Ammon's horn (tissue), 1 donor: Measurements from ENCODE around the gene NOL7.
A peak's percentile ranks its signal among the peaks of the same experiment; 100 is the strongest.

Experiments
- DNase-seq: peaks from one replicate; pipeline ENCODE4 v3.0.0-alpha.2; 2016; ENCODE audit warnings: low spot score

NOL7 gene

DNA sequence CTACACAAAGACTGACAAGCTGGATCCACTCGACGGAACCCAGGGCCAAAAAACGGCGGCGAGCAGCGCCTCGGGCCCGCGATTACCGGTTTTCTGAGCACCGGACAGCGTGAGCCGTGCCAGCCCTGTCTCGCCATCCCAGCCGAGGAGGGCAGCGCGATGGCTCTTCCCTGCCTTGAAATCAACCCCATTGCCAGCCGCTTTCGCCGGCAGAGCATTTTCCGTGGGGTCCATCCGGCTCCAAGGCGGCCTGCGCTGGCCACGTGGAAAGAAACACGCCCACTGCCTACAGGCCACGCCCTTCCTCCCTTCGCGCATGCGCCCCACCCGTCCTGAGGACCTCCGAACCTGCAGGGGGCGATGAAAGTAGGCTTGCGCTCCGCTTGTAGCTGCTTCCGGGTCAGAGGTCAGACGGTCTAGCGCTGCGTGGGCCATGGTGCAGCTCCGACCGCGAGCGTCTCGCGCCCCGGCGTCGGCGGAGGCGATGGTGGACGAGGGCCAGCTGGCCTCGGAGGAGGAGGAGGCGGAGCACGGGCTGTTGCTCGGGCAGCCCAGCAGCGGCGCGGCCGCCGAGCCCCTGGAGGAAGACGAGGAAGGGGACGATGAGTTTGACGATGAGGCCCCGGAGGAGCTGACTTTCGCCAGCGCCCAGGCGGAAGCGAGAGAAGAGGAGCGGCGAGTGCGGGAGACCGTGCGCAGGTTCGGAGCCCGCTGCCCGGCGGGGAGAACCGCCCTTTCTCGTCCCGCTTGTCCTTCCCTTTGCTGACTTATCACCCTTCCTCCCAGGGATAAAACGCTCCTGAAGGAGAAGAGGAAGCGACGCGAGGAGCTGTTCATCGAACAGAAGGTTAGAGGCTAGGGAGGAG, at the start of gene NOL7:
Gene NOL7, plus strand, starts transcription at position 410 of the 866 bp plus-strand sequence. Its CDS starts 24 bp downstream, at position 434.
- peak; percentile 98 for DNase-seq

DNA sequence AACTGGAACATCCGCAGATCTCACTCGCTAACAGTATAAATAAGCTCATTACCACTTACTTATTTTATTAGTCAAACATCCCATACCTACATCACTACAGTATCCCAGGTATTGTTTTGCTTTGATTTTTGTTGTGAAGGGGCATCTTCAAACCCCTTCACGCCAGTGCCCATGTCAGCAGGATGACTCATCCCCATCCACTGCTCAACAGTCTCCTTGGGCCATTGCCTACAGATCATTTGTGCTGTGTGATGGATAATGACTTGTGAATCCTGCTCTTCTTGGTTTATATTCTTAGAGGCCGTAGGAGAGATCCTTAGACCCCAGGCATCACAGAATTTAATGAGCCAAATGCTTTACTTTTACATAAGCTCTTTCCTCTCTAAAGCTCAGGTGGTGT, 49.2 kb upstream of the NOL7 start:
- DNase-seq: no peak

- no peak for DNase-seq
Measured at GRCh38 chr6:13566500-13566899, 48.6 kb upstream of the NOL7 start.

- DNase-seq: no peak
Measured at GRCh38 chr6:13568970-13569369, 46.2 kb upstream of the NOL7 start.

GRCh38 chr6:13572240-13572639, 42.9 kb upstream of the NOL7 start:
- no peak for DNase-seq

GRCh38 chr6:13572951-13573654, 42.0 kb upstream of the NOL7 start:
- no peak for DNase-seq

- DNase-seq: peak; percentile 49
Measured at GRCh38 chr6:13573669-13574110, 41.4 kb upstream of the NOL7 start.

DNA sequence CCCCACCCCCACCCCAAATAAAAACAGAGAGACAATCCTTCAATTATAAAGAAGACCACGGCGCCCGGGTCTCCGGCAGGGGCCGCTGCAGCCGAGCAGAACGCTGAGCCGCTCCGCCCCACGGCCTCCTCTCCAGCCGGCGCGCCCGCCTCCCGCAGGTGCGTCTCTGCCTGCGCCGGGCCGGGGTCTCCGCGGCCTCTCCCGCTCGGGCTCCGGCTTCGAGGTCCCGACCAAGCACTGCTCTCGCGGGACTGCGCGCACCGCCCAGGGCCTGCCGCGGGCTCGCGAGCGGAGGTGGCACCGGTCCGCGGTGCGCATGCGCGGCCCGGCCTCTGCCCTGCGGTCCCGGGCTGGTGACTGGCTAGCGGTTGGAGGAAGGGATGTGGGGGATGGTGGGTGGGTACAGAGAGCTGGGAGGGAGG, 41.0 kb upstream of the NOL7 start:
- DNase-seq: peak; percentile 93

DNA sequence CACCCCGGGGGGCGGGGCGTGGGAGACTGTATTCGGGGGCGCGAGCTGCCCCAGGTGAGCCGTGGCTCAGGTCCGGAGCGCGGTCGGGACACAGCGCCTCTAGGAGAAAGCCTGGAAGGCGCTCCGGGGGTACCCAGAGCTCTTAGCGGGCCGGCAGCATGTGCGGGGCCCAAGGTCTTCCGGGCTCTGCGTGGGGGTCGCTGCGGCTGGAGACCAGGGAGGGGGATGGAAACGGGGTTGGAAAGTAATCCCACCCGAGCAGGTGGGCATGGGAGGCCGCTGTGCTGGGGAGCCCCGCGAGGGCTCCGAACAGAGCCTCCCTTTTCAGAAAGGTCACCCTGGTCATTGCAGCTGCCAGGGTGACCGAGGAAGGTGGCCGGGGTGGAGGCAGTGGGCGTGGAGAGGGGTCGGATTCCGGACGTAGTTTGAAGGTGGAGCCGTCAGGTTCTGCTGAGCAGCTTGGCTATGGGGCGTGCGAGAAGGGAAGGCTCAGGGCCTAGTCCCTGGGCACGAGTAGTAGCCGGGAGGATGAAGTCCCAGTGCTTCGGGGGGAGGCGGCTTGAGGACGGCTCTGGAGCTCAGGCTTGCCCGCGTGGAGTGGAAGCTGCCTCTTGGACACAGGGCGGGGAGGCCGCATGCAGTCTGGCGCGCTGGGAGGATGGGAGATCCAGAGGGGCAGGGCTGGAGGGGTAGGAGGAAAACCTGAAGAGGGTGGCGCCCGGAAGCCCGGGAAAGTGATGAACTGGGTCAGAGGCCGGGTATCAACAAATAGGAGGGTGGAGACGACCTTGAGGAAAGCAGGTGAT, 40.4 kb upstream of the NOL7 start, which contains the start of gene SIRT5:
Gene SIRT5, plus strand, starts transcription at position 31 of the 806 bp plus-strand sequence. CDS start 9,510 bp downstream, outside the sequence.
- peak; percentile 77 for DNase-seq

DNA sequence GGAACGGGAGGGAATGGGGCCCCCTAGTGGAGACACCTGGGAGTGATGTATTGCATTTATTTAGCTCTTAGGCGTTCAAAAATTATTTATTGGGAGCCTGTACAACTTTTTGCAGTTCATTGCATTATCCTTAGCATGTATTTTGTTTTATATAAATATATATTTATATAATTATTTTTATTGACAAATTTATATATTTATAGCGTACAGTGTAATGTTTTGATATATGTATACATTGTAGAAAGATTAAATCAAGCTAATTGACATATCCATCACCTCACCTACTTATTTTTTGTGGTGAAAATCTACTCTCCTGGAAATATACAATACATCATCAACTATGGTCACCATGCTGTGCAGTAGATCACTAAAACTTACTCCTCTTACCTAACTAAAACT, 39.8 kb upstream of the NOL7 start:
- no peak for DNase-seq

DNA sequence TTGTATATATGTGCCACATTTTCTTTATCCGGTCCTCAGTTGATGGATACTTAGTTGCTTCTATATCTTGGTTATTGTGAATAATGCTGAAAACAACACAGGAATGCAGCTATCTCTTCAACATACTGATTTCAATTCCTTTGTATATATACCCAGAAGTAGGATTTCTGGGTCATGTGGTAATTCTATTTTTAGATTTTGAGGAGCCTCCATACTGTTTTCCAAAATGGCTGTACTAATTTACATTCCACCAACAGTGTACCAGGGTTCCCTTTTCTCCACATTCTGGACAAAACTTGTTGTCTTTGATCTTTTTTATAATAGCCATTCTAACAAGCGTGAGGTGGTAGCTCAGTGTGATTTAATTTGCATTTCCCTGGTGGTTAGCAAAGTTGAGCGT, 39.1 kb upstream of the NOL7 start:
- no peak for DNase-seq

- DNase-seq: no peak
Measured at GRCh38 chr6:13577926-13578325, 37.2 kb upstream of the NOL7 start.

- DNase-seq: peak; percentile 45
Measured at GRCh38 chr6:13579911-13580310, 35.2 kb upstream of the NOL7 start.

- DNase-seq: peak; percentile 70
Measured at GRCh38 chr6:13581700-13582229, 33.4 kb upstream of the NOL7 start.

GRCh38 chr6:13586603-13587542, 28.3 kb upstream of the NOL7 start:
- DNase-seq: no peak

- no peak for DNase-seq
Measured at GRCh38 chr6:13589801-13590200, 25.3 kb upstream of the NOL7 start.

- DNase-seq: no peak
Measured at GRCh38 chr6:13590574-13591153, 24.5 kb upstream of the NOL7 start.

DNA sequence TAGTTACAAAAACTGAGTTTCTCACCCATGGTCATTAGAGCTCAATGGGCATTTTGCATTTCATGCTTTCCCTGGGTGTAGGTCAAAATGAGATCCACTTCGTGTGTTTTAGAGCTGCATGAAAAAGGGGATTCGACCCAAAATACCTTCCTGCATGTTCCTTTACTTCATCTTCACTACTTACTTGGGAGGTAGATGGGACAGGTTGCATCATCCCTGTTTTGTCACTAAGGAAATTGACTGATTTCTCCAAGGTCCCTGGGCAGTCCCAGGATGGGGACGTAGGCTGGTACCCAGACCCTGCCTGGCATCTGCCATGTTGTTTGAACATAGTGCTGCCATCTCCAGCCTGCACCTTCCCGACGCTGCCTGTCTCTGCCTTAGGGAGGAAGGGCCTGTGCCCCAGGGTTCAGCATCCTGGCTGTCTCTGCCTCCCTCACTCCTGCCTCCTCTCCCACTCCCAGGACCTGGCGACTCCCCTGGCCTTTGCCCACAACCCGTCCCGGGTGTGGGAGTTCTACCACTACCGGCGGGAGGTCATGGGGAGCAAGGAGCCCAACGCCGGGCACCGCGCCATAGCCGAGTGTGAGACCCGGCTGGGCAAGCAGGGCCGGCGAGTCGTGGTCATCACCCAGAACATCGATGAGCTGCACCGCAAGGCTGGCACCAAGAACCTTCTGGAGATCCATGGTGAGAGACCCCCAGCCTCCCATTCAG, 23.8 kb upstream of the NOL7 start:
- no peak for DNase-seq

DNA sequence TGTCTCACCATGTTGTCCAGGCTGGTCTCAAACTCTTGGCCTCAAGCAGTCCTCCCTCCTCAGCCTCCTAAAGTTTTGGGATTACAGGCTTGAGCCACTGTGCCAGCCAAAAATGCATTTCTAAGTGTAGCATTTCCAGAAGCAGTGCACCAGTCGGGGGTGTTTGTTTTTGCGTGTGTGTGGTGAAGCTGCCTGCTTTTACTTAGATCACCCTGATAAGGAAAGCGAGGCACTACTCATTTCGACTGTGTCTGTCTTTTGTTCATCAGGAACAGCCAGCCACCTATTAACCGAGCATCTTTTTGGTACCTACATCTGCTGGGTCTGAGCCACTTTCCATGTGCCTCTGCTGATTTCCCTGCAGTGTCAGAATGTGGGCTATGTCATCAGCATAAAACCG, 22.0 kb upstream of the NOL7 start:
- no peak for DNase-seq

- no peak for DNase-seq
Measured at GRCh38 chr6:13593720-13594119, 21.4 kb upstream of the NOL7 start.
